Keratinocyte (primary cell): ENCODE measurements around the gene SP1. TPM values are rescaled to one million over a fixed set of nuclear protein-coding genes. Genes with fewer than 3 reads are reported as not detected.
"Not testable (repeated sequence)": the region's sequence is repeated elsewhere in the genome, so short reads cannot be mapped to it uniquely, and the experiment has no call there.

Source experiments
- DNase-seq: peaks from one replicate; pipeline ENCODE4 v3.0.0-alpha.2; 2011; ENCODE audit warnings: low read depth, missing footprints, low spot score
- FAIRE-seq: peaks from 2 replicates; lab custom pipeline; 2011; peaks lifted over from hg19 to GRCh38; lab: Jason Lieb, UNC
- H2AFZ ChIP-seq: 2 replicates; pipeline ENCODE4 v1.6.0; 2012; ENCODE audit warnings: low read length, control low read depth, inconsistent platforms; ENCODE audit not compliant: control insufficient read depth
- H3K27ac ChIP-seq: 2 replicates; pipeline ENCODE4 v1.5.1; 2011; ENCODE audit warnings: low read length; ENCODE audit not compliant: control insufficient read depth, insufficient read depth
- H3K27me3 ChIP-seq: 3 replicates; pipeline ENCODE4 v1.6.0; 2011; ENCODE audit warnings: low read length; ENCODE audit not compliant: control insufficient read depth, insufficient read depth; ENCODE audit errors: extremely low read depth
- H3K36me3 ChIP-seq, 2 experiments: 2 replicates in 1 of 2; 3 replicates in 1 of 2; pipeline ENCODE4 v1.5.1; 2011; ENCODE audit warnings: low read length in 2 of 2, mild to moderate bottlenecking in 1 of 2; ENCODE audit not compliant: control insufficient read depth in 2 of 2, insufficient read depth in 2 of 2; ENCODE audit errors: extremely low read depth in 1 of 2
- H3K4me1 ChIP-seq: 3 replicates; pipeline ENCODE4 v1.5.1; 2011; ENCODE audit warnings: low read length; ENCODE audit not compliant: control insufficient read depth, insufficient read depth; ENCODE audit errors: extremely low read depth
- H3K4me2 ChIP-seq: 3 replicates; pipeline ENCODE4 v1.6.0; 2011; ENCODE audit warnings: low read depth, low read length; ENCODE audit not compliant: control insufficient read depth, insufficient read depth; ENCODE audit errors: extremely low read depth
- H3K4me3 ChIP-seq, 3 experiments: fragments of 200-600 bp in 1 of 3; sonication (generic) in 1 of 3; 2 replicates in 2 of 3; 3 replicates in 1 of 3; pipeline ENCODE4 v1.5.1; 2011 to 2016; ENCODE audit warnings: low read length in 3 of 3, mild to moderate bottlenecking in 3 of 3, control low read depth in 2 of 3, inconsistent platforms in 1 of 3, low read depth in 1 of 3, mixed read lengths in 1 of 3, mixed run types in 1 of 3, moderate library complexity in 1 of 3; ENCODE audit not compliant: control insufficient read depth in 2 of 3, insufficient read depth in 2 of 3; ENCODE audit errors: extremely low read depth in 1 of 3
- H3K79me2 ChIP-seq: 2 replicates; pipeline ENCODE4 v1.6.0; 2012; ENCODE audit warnings: low read length; ENCODE audit not compliant: control insufficient read depth, insufficient read depth
- H3K9ac ChIP-seq: 3 replicates; pipeline ENCODE4 v1.6.0; 2011; ENCODE audit warnings: low read length; ENCODE audit not compliant: control insufficient read depth, insufficient read depth; ENCODE audit errors: extremely low read depth
- H3K9me1 ChIP-seq: 3 replicates; pipeline ENCODE4 v1.6.0; 2011; ENCODE audit warnings: low read length; ENCODE audit not compliant: control insufficient read depth, insufficient read depth; ENCODE audit errors: extremely low read depth
- H3K9me3 ChIP-seq: 2 replicates; pipeline ENCODE4 v1.5.1; 2012; ENCODE audit warnings: low read depth, low read length; ENCODE audit not compliant: control insufficient read depth
- H4K20me1 ChIP-seq: 3 replicates; pipeline ENCODE4 v1.6.0; 2011; ENCODE audit warnings: low read length; ENCODE audit not compliant: control insufficient read depth, insufficient read depth; ENCODE audit errors: extremely low read depth
- CTCF ChIP-seq, 3 experiments: IDR thresholded peaks in 1 of 3; conservative IDR thresholded peaks in 1 of 3; optimal IDR thresholded peaks in 1 of 3; 2 replicates in 2 of 3; 3 replicates in 1 of 3; pipeline versions ENCODE3 to v1.5.1; 2011; ENCODE audit warnings: low read length in 3 of 3, mild to moderate bottlenecking in 3 of 3, moderate library complexity in 2 of 3, control low read depth in 1 of 3, inconsistent platforms in 1 of 3; ENCODE audit not compliant: insufficient read depth in 2 of 3; ENCODE audit errors: extremely low read depth in 1 of 3
- EZH2 ChIP-seq: IDR thresholded peaks from one replicate; pipeline ENCODE4 v1.6.1; 2012; ENCODE audit warnings: inconsistent platforms, mild to moderate bottlenecking, low read length, moderate library complexity
- dilution Hi-C: fragments of 300-500 bp; cut with MboI; formaldehyde crosslinking; loops from one replicate; pipeline ENCODE4 v1.7.0; 2020; ENCODE audit warnings: low sequenced_read_pairs; ENCODE audit not compliant: extremely low pct_ligation_motif_present
- polyA plus RNA-seq, 5 experiments: library from polyadenylated mRNA; depleted of rRNA in 3 of 5; stranded (reverse) in 3 of 5; stranded (forward) in 1 of 5; unstranded in 1 of 5; fragments of >200 nt; gene quantifications; 1 replicate in 1 of 5; 2 replicates in 3 of 5; 3 replicates in 1 of 5; pipeline versions ENCODE4 v1.2.1 to v1.2.3, GENCODE V29; 2011 to 2012; ENCODE audit warnings: missing spikeins in 2 of 5, low read depth in 1 of 5, low replicate concordance in 1 of 5

SP1 gene
- polyA plus RNA-seq, 1 donor (not counting 4 experiments of a cell fraction or from before 2014, with no cell fraction given), result 30.7 TPM

GRCh38 chr12:53358836-53359419 lies 21.0 kb upstream of the SP1 start:
- Histone ChIP-seq H3K27me3 (no peaks in the 10 kb centered on the region), H3K9me3 (no peaks in the 10 kb centered on the region), H3K9ac (no peak overlapping the region), H4K20me1 (no peaks in the 10 kb centered on the region), H3K4me2 (no peak overlapping the region), H3K79me2 (no peaks in the 10 kb centered on the region), H3K4me1 (peaks cover 3% of the 10 kb centered on the region), H2AFZ (no peak overlapping the region), H3K9me1 (no peaks in the 10 kb centered on the region), H3K36me3 (no peaks in the 10 kb centered on the region), H3K27ac (no peak overlapping the region), H3K4me3 (no peak overlapping the region)
- FAIRE-seq (no peak), DNase-seq (no peak)
- dilution Hi-C loops, result no loop called here
- TF ChIP-seq EZH2 (no peak), CTCF (optimal IDR thresholded peaks at IDR 0.05 in 1 of 3, IDR thresholded peaks at IDR 0.05 in 1 of 3, conservative IDR thresholded peaks at IDR 0.05 in 1 of 3; ENCODE audit: extremely low read depth in 1 of 3, insufficient read depth in 2 of 3, low read length in 3 of 3) (no peak)

- not testable (repeated sequence) for FAIRE-seq
Observed at GRCh38 chr12:53361638-53362037, 18.3 kb upstream of the SP1 start.

More at GRCh38 chr12:53361638-53362037, 18.3 kb upstream of the SP1 start:
- H3K9me1 ChIP-seq, H3K9me3 ChIP-seq, H3K4me1 ChIP-seq, H2AFZ ChIP-seq, H3K36me3 ChIP-seq, DNase-seq, H3K27ac ChIP-seq, dilution Hi-C loops, H3K4me3 ChIP-seq, H3K27me3 ChIP-seq, H3K9ac ChIP-seq, H3K4me2 ChIP-seq, H3K79me2 ChIP-seq, H4K20me1 ChIP-seq: not testable (repeated sequence)
